Measurements from ENCODE around the gene PIGK.

PIGK gene

GRCh38 chr1:77060000-77060399, 159.2 kb downstream of the PIGK start (continued):
- TF ChIP-seq CREB5 (CRISPR knock-in tag; IDR thresholded peaks at IDR 0.05; ENCODE audit: low read depth) (no peak), CSDC2 (CRISPR knock-in tag; IDR thresholded peaks at IDR 0.05) (no peak), GLIS3 (CRISPR knock-in tag; IDR thresholded peaks at IDR 0.05) (no peak), ZFP3 (CRISPR knock-in tag; IDR thresholded peaks at IDR 0.05) (no peak), BACH2 (CRISPR knock-in tag; IDR thresholded peaks at IDR 0.05; ENCODE audit: borderline replicate concordance) (no peak), ZC3H10 (CRISPR knock-in tag; IDR thresholded peaks at IDR 0.05) (no peak), ARNTL (CRISPR knock-in tag; IDR thresholded peaks at IDR 0.05; ENCODE audit: borderline replicate concordance, low read depth) (no peak), ZNF70 (CRISPR knock-in tag; IDR thresholded peaks at IDR 0.05) (no peak), ESRRG (CRISPR knock-in tag; IDR thresholded peaks at IDR 0.05) (no peak), ZFP30 (CRISPR knock-in tag; IDR thresholded peaks at IDR 0.05) (no peak)
- TF ChIP-seq, protein P1, sequence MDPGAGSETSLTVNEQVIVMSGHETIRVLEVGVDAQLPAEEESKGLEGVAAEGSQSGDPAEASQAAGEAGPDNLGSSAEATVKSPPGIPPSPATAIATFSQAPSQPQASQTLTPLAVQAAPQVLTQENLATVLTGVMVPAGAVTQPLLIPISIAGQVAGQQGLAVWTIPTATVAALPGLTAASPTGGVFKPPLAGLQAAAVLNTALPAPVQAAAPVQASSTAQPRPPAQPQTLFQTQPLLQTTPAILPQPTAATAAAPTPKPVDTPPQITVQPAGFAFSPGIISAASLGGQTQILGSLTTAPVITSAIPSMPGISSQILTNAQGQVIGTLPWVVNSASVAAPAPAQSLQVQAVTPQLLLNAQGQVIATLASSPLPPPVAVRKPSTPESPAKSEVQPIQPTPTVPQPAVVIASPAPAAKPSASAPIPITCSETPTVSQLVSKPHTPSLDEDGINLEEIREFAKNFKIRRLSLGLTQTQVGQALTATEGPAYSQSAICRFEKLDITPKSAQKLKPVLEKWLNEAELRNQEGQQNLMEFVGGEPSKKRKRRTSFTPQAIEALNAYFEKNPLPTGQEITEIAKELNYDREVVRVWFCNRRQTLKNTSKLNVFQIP (CRISPR knock-in tag; IDR thresholded peaks at IDR 0.05; ENCODE audit: borderline replicate concordance, low read depth) = no peak

GRCh38 chr1:77057994-77058585, 161.1 kb downstream of the PIGK start:
- no peak for TF ChIP-seq ZNF70 (CRISPR knock-in tag; IDR thresholded peaks at IDR 0.05)
- no peak for TF ChIP-seq SNAI2 (CRISPR knock-in tag; IDR thresholded peaks at IDR 0.05)
- TF ChIP-seq ZNF8 (CRISPR knock-in tag; IDR thresholded peaks at IDR 0.05) = no peak
- TF ChIP-seq TSHZ2 (CRISPR knock-in tag; IDR thresholded peaks at IDR 0.05) = no peak
- TF ChIP-seq, protein P2, sequence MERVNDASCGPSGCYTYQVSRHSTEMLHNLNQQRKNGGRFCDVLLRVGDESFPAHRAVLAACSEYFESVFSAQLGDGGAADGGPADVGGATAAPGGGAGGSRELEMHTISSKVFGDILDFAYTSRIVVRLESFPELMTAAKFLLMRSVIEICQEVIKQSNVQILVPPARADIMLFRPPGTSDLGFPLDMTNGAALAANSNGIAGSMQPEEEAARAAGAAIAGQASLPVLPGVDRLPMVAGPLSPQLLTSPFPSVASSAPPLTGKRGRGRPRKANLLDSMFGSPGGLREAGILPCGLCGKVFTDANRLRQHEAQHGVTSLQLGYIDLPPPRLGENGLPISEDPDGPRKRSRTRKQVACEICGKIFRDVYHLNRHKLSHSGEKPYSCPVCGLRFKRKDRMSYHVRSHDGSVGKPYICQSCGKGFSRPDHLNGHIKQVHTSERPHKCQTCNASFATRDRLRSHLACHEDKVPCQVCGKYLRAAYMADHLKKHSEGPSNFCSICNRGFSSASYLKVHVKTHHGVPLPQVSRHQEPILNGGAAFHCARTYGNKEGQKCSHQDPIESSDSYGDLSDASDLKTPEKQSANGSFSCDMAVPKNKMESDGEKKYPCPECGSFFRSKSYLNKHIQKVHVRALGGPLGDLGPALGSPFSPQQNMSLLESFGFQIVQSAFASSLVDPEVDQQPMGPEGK (CRISPR knock-in tag; IDR thresholded peaks at IDR 0.05; ENCODE audit: borderline replicate concordance) = no peak
- no peak for TF ChIP-seq PPARA (CRISPR knock-in tag; IDR thresholded peaks at IDR 0.05; ENCODE audit: borderline replicate concordance)
- TF ChIP-seq OSR1 (CRISPR knock-in tag; IDR thresholded peaks at IDR 0.05) = no peak
- TF ChIP-seq RARB (CRISPR knock-in tag; IDR thresholded peaks at IDR 0.05) = no peak
- no peak for TF ChIP-seq TCF4 (CRISPR knock-in tag; IDR thresholded peaks at IDR 0.05; ENCODE audit: borderline replicate concordance)
- TF ChIP-seq CREB5 (CRISPR knock-in tag; IDR thresholded peaks at IDR 0.05; ENCODE audit: low read depth) = no peak
- TF ChIP-seq ARNTL (CRISPR knock-in tag; IDR thresholded peaks at IDR 0.05; ENCODE audit: borderline replicate concordance, low read depth) = no peak
- no peak for TF ChIP-seq ZFP3 (CRISPR knock-in tag; IDR thresholded peaks at IDR 0.05)
- TF ChIP-seq CSDC2 (CRISPR knock-in tag; IDR thresholded peaks at IDR 0.05) = no peak
- TF ChIP-seq GLIS3 (CRISPR knock-in tag; IDR thresholded peaks at IDR 0.05) = no peak
- TF ChIP-seq, protein P3, sequence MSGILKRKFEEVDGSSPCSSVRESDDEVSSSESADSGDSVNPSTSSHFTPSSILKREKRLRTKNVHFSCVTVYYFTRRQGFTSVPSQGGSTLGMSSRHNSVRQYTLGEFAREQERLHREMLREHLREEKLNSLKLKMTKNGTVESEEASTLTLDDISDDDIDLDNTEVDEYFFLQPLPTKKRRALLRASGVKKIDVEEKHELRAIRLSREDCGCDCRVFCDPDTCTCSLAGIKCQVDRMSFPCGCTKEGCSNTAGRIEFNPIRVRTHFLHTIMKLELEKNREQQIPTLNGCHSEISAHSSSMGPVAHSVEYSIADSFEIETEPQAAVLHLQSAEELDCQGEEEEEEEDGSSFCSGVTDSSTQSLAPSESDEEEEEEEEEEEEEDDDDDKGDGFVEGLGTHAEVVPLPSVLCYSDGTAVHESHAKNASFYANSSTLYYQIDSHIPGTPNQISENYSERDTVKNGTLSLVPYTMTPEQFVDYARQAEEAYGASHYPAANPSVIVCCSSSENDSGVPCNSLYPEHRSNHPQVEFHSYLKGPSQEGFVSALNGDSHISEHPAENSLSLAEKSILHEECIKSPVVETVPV (CRISPR knock-in tag; IDR thresholded peaks at IDR 0.05) = no peak
- TF ChIP-seq, protein P1 (CRISPR knock-in tag; IDR thresholded peaks at IDR 0.05; ENCODE audit: borderline replicate concordance, low read depth) = no peak
- TF ChIP-seq BACH2 (CRISPR knock-in tag; IDR thresholded peaks at IDR 0.05; ENCODE audit: borderline replicate concordance) = no peak
- TF ChIP-seq ZFP30 (CRISPR knock-in tag; IDR thresholded peaks at IDR 0.05) = no peak
- TF ChIP-seq TOX (CRISPR knock-in tag; IDR thresholded peaks at IDR 0.05; ENCODE audit: borderline replicate concordance) = no peak
- no peak for ATAC-seq

All from SK-N-SH treated with all-trans-retinoic acid at 6 μM for 48 hours (cell line).